LHCN-M2 (cell line): ENCODE results near the gene CARD11. TPM values are rescaled to one million over a fixed set of nuclear protein-coding genes. Genes with fewer than 3 reads are reported as not detected.
"Not testable (repeated sequence)": the region's sequence is repeated elsewhere in the genome, so short reads cannot be mapped to it uniquely, and the experiment has no call there.

Experiments used
- DNase-seq: peaks from one replicate; pipeline ENCODE4 v3.0.0-alpha.2; 2012; ENCODE audit warnings: low read depth
- total RNA-seq: library from RNA; depleted of rRNA; stranded (reverse); fragments of >200 nt; gene quantifications from 2 replicates; pipeline ENCODE4 v1.2.3, GENCODE V29; 2014

CARD11 gene
- total RNA-seq, 1 experiment from 2014 or later, result not detected

- no peak for DNase-seq
Measured at GRCh38 chr7:3021825-3022224, 21.8 kb downstream of the CARD11 start.

- DNase-seq, result not testable (repeated sequence)
Measured at GRCh38 chr7:3021224-3021623, 22.4 kb downstream of the CARD11 start.

GRCh38 chr7:3020416-3020815, 23.3 kb downstream of the CARD11 start:
- no peak for DNase-seq

- DNase-seq, result no peak
Measured at GRCh38 chr7:3019801-3020200, 23.9 kb downstream of the CARD11 start.

GRCh38 chr7:3013975-3014792, 29.5 kb downstream of the CARD11 start:
- no peak for DNase-seq

- DNase-seq, result no peak
Measured at GRCh38 chr7:3011211-3011852, 32.3 kb downstream of the CARD11 start.

- DNase-seq, result no peak
Measured at GRCh38 chr7:3010161-3010560, 33.5 kb downstream of the CARD11 start.

- DNase-seq, result no peak
Measured at GRCh38 chr7:3009086-3009485, 34.6 kb downstream of the CARD11 start.

- DNase-seq, result no peak
Measured at GRCh38 chr7:3008386-3008785, 35.3 kb downstream of the CARD11 start.

GRCh38 chr7:3007696-3008095, 36.0 kb downstream of the CARD11 start:
- DNase-seq, result no peak

- no peak for DNase-seq
Measured at GRCh38 chr7:3005257-3005656, 38.4 kb downstream of the CARD11 start.

GRCh38 chr7:3003936-3004335, 39.7 kb downstream of the CARD11 start:
- DNase-seq, result no peak

- no peak for DNase-seq
Measured at GRCh38 chr7:3002631-3003030, 41.0 kb downstream of the CARD11 start.

GRCh38 chr7:3000566-3000965, 43.1 kb downstream of the CARD11 start:
- DNase-seq, result no peak

- DNase-seq, result no peak
Measured at GRCh38 chr7:2999078-2999500, 44.6 kb downstream of the CARD11 start.

GRCh38 chr7:2997014-2997413, 46.7 kb downstream of the CARD11 start:
- no peak for DNase-seq

- no peak for DNase-seq
Measured at GRCh38 chr7:2996141-2996540, 47.5 kb downstream of the CARD11 start.

GRCh38 chr7:2993868-2994267, 49.8 kb downstream of the CARD11 start:
- DNase-seq, result no peak

- no peak for DNase-seq
Measured at GRCh38 chr7:2993396-2993795, 50.3 kb downstream of the CARD11 start.

GRCh38 chr7:2990949-2991470, 52.7 kb downstream of the CARD11 start:
- no peak for DNase-seq

GRCh38 chr7:2986561-2986960, 57.1 kb downstream of the CARD11 start:
- DNase-seq, result no peak

- DNase-seq, result no peak
Measured at GRCh38 chr7:2985866-2986265, 57.8 kb downstream of the CARD11 start.

- DNase-seq, result no peak
Measured at GRCh38 chr7:2984091-2984490, 59.6 kb downstream of the CARD11 start.
